ENCODE data around the gene PARD6G. TPM values are rescaled to one million over a fixed set of nuclear protein-coding genes. Genes with fewer than 3 reads are reported as not detected.
A peak's percentile ranks its signal among the peaks of the same experiment; 100 is the strongest.

PARD6G gene
- total and polyA plus RNA-seq, 2 of the 13 experiments (the other 11 are each of a cell fraction or from before 2014, with no cell fraction given) = 3.6 to 7.4 TPM

DNA sequence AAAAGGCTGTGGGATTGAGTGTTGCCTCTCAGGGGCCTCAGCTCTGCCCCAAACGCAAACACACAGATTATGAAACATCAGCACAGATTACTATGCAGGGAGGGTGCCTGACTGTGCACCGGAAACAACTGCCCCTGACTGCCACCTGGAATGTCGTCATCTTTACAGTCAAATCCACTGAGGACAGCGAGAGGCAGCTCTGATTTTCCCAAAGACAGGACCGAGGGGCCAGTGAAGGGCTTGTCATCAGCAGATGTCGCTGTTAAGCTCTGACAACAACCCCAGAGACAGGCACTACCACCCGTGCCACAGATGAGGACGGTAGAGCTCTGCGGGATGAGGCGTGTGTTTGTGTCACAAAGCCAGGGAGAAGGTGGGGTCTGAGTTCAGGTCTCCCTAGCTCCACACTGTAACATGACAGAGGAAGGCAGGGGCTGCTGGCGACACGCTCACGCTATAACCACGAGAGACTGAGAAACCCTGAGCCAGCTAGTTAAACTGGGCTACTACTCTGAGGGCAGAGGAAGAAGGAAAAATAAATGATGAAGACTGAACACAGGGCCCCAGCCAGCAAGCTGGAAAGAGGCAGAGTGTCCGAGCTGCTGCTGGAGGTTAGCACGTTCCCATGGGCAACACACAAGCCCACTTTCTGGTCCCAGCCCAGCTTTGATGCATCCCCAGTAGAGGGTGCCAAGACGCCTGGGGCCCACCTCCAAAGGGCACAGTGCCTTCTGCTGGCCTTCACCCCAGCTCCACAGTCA lies 47.0 kb downstream of the PARD6G start (continued):
- TF ChIP-seq CEBPG (CRISPR knock-in tag; IDR thresholded peaks at IDR 0.05) = peak; percentile 59
- TF ChIP-seq, protein P1, sequence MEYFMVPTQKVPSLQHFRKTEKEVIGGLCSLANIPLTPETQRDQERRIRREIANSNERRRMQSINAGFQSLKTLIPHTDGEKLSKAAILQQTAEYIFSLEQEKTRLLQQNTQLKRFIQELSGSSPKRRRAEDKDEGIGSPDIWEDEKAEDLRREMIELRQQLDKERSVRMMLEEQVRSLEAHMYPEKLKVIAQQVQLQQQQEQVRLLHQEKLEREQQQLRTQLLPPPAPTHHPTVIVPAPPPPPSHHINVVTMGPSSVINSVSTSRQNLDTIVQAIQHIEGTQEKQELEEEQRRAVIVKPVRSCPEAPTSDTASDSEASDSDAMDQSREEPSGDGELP (IDR thresholded peaks at IDR 0.05; ENCODE audit: borderline replicate concordance, low read depth) = peak; percentile 60; the same call in 1 of the 2 replicates
- TF ChIP-seq ZNF343 (CRISPR knock-in tag; IDR thresholded peaks at IDR 0.05) = no peak
- TF ChIP-seq SOX13 (IDR thresholded peaks at IDR 0.05) = no peak
- peak in 1 of 2 experiments; percentile 5; a peak in 1 of 4 replicates for TF ChIP-seq SOX13 (CRISPR knock-in tag; conservative IDR thresholded peaks at IDR 0.05 in 1 of 2, IDR thresholded peaks at IDR 0.05 in 1 of 2)
- 0 out of 2 replicates have a peak, but pooled peaks have one; percentile 24 for TF ChIP-seq CREM (IDR thresholded peaks at IDR 0.05)
- TF ChIP-seq CREM (CRISPR knock-in tag; IDR thresholded peaks at IDR 0.05) = no peak
- TF ChIP-seq, protein P2, sequence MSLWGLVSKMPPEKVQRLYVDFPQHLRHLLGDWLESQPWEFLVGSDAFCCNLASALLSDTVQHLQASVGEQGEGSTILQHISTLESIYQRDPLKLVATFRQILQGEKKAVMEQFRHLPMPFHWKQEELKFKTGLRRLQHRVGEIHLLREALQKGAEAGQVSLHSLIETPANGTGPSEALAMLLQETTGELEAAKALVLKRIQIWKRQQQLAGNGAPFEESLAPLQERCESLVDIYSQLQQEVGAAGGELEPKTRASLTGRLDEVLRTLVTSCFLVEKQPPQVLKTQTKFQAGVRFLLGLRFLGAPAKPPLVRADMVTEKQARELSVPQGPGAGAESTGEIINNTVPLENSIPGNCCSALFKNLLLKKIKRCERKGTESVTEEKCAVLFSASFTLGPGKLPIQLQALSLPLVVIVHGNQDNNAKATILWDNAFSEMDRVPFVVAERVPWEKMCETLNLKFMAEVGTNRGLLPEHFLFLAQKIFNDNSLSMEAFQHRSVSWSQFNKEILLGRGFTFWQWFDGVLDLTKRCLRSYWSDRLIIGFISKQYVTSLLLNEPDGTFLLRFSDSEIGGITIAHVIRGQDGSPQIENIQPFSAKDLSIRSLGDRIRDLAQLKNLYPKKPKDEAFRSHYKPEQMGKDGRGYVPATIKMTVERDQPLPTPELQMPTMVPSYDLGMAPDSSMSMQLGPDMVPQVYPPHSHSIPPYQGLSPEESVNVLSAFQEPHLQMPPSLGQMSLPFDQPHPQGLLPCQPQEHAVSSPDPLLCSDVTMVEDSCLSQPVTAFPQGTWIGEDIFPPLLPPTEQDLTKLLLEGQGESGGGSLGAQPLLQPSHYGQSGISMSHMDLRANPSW (CRISPR knock-in tag; IDR thresholded peaks at IDR 0.05; ENCODE audit: borderline replicate concordance) = no peak
- no peak for TF ChIP-seq WIZ (CRISPR knock-in tag; IDR thresholded peaks at IDR 0.05)
- TF ChIP-seq, protein P3, sequence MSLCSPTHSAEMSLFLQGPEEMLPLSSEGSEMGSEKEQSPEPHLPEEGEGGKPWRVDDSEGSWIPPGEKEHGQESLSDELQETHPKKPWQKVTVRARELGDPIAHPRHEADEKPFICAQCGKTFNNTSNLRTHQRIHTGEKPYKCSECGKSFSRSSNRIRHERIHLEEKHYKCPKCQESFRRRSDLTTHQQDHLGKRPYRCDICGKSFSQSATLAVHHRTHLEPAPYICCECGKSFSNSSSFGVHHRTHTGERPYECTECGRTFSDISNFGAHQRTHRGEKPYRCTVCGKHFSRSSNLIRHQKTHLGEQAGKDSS (CRISPR knock-in tag; IDR thresholded peaks at IDR 0.05; ENCODE audit: borderline replicate concordance, low read depth) = no peak
- peak; percentile 60; the same call in 1 of the 2 replicates for TF ChIP-seq FOXJ3 (CRISPR knock-in tag; IDR thresholded peaks at IDR 0.05; ENCODE audit: borderline replicate concordance)
- TF ChIP-seq ZNF282 (IDR thresholded peaks at IDR 0.05; ENCODE audit: partially characterized antibody) = no peak
- TF ChIP-seq PHB2 (IDR thresholded peaks at IDR 0.05; ENCODE audit: partially characterized antibody) = no peak
- TF ChIP-seq ZNF616 (CRISPR knock-in tag; IDR thresholded peaks at IDR 0.05; ENCODE audit: low read depth) = no peak
- TF ChIP-seq, protein P4, sequence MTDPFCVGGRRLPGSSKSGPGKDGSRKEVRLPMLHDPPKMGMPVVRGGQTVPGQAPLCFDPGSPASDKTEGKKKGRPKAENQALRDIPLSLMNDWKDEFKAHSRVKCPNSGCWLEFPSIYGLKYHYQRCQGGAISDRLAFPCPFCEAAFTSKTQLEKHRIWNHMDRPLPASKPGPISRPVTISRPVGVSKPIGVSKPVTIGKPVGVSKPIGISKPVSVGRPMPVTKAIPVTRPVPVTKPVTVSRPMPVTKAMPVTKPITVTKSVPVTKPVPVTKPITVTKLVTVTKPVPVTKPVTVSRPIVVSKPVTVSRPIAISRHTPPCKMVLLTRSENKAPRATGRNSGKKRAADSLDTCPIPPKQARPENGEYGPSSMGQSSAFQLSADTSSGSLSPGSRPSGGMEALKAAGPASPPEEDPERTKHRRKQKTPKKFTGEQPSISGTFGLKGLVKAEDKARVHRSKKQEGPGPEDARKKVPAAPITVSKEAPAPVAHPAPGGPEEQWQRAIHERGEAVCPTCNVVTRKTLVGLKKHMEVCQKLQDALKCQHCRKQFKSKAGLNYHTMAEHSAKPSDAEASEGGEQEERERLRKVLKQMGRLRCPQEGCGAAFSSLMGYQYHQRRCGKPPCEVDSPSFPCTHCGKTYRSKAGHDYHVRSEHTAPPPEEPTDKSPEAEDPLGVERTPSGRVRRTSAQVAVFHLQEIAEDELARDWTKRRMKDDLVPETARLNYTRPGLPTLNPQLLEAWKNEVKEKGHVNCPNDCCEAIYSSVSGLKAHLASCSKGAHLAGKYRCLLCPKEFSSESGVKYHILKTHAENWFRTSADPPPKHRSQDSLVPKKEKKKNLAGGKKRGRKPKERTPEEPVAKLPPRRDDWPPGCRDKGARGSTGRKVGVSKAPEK (CRISPR knock-in tag; IDR thresholded peaks at IDR 0.05; ENCODE audit: borderline replicate concordance) = no peak
- no peak for TF ChIP-seq ZNF331 (CRISPR knock-in tag; IDR thresholded peaks at IDR 0.05)
- TF ChIP-seq, protein P5, sequence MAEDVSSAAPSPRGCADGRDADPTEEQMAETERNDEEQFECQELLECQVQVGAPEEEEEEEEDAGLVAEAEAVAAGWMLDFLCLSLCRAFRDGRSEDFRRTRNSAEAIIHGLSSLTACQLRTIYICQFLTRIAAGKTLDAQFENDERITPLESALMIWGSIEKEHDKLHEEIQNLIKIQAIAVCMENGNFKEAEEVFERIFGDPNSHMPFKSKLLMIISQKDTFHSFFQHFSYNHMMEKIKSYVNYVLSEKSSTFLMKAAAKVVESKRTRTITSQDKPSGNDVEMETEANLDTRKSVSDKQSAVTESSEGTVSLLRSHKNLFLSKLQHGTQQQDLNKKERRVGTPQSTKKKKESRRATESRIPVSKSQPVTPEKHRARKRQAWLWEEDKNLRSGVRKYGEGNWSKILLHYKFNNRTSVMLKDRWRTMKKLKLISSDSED (CRISPR knock-in tag; IDR thresholded peaks at IDR 0.05) = peak; percentile 87
- TF ChIP-seq ZNF780A (CRISPR knock-in tag; IDR thresholded peaks at IDR 0.05) = no peak
- 0 out of 2 replicates have a peak, but pooled peaks have one; percentile 9 for TF ChIP-seq ZNF629 (CRISPR knock-in tag; conservative IDR thresholded peaks at IDR 0.05)
- no peak for TF ChIP-seq ZNF235 (CRISPR knock-in tag; IDR thresholded peaks at IDR 0.05; ENCODE audit: borderline replicate concordance)
- 0 out of 2 replicates have a peak, but pooled peaks have one; percentile 79 for TF ChIP-seq DNMT3B (CRISPR knock-in tag; conservative IDR thresholded peaks at IDR 0.05)

All from HepG2 (cell line).